ENCODE results near the gene B4GALT5.

- TF ChIP-seq CTCF (conservative IDR thresholded peaks at IDR 0.05) (no peak), EZH2 (IDR thresholded peaks at IDR 0.05; ENCODE audit: low read depth) (no peak)
Observed at GRCh38 chr20:49595346-49595745, 118.3 kb downstream of the B4GALT5 start.

Measured in PC-9 (cell line).